Gastroesophageal sphincter (tissue), 4 donors: ENCODE results near the gene MLLT10. TPM values are rescaled to one million over a fixed set of nuclear protein-coding genes. Genes with fewer than 3 reads are reported as not detected.
"Not testable (repeated sequence)": the region's sequence is repeated elsewhere in the genome, so short reads cannot be mapped to it uniquely, and the experiment has no call there.

Experiments
- ATAC-seq: fragments of 150-250 bp; one replicate; pipeline ENCODE4 v1.9.1; 2016; ENCODE audit warnings: mild to moderate bottlenecking, moderate library complexity
- H3K27ac ChIP-seq, 4 donors: fragments of 200-600 bp; sonication (generic) in 3 of 4; 1 replicate in 3 of 4; 2 replicates in 1 of 4; pipeline ENCODE4 v1.5.1; 2016 to 2019
- H3K27me3 ChIP-seq: fragments of 200-600 bp; sonication (generic); one replicate; pipeline ENCODE4 v1.5.1; 2019
- H3K36me3 ChIP-seq, 2 donors: fragments of 200-600 bp; sonication (generic); one replicate each; pipeline ENCODE4 v1.5.1; 2019; ENCODE audit warnings: control low read depth in 1 of 2
- H3K4me1 ChIP-seq, 3 donors: fragments of 200-600 bp; sonication (generic); 1 replicate in 2 of 3; 2 replicates in 1 of 3; pipeline ENCODE4 v1.5.1; 2016 to 2019; ENCODE audit warnings: control low read depth in 2 of 3
- H3K4me3 ChIP-seq, 2 donors: fragments of 200-600 bp; sonication (generic); one replicate each; pipeline ENCODE4 v1.5.1; 2019; ENCODE audit warnings: mild to moderate bottlenecking in 1 of 2, moderate library complexity in 1 of 2
- H3K9me3 ChIP-seq, 3 donors: fragments of 200-600 bp; sonication (generic); one replicate each; pipeline ENCODE4 v1.5.1; 2017 to 2019; ENCODE audit warnings: control low read depth in 2 of 3
- CTCF ChIP-seq, 4 experiments: fragments of 200-600 bp in 2 of 4; fragments of 450-650 bp in 2 of 4; sonication (generic) in 1 of 4; IDR thresholded peaks; one replicate each; pipeline ENCODE4 v1.5.1; 2017 to 2019; ENCODE audit warnings: antibody characterized with exemption in 4 of 4, mild to moderate bottlenecking in 2 of 4, moderate library complexity in 2 of 4
- EP300 ChIP-seq: sonication (generic); formaldehyde crosslinking; IDR thresholded peaks from one replicate; pipeline ENCODE4 v1.6.1; 2017; ENCODE audit warnings: antibody characterized with exemption, mild to moderate bottlenecking
- POLR2A ChIP-seq, 2 donors: fragments of 450-650 bp; IDR thresholded peaks; one replicate each; pipeline ENCODE4 v1.6.1; 2017; ENCODE audit warnings: antibody characterized with exemption in 2 of 2, mild to moderate bottlenecking in 2 of 2, moderate library complexity in 1 of 2
- POLR2AphosphoS5 ChIP-seq: sonication (generic); formaldehyde crosslinking; IDR thresholded peaks from one replicate; pipeline ENCODE4 v1.6.1; 2017; ENCODE audit warnings: antibody characterized with exemption
- WGBS, 2 donors: methylation state at CpG; one replicate each; pipeline ENCODE4 v1.1.5; 2018; ENCODE audit warnings: low coverage in 1 of 2; 5-methylcytosine and 5-hydroxymethylcytosine counted together
- total RNA-seq, 4 donors: library from RNA; depleted of rRNA; stranded (reverse); fragments of >200 nt; gene quantifications; one replicate each; pipeline ENCODE4 v1.1.0, GENCODE V29; 2016

The MLLT10 gene
- total RNA-seq, 4 donors from 2014 or later, result 27.2 to 52.1 (median 39.0) TPM

GRCh38 chr10:21534604-21535493, 817 bp downstream of the MLLT10 start:
- H3K36me3 ChIP-seq, result peaks cover 0 to 32% of the 10 kb centered on the region in 2 donors
- peak in 1 of 4 experiments; percentile 46 for TF ChIP-seq CTCF (IDR thresholded peaks at IDR 0.05)
- no peak for TF ChIP-seq POLR2AphosphoS5
- peaks cover 3 to 61% (median 5%) of the 10 kb centered on the region in 3 donors for H3K4me1 ChIP-seq
- ATAC-seq, result peak; percentile 16
- H3K27ac ChIP-seq, result peak overlapping the region; percentile 70 to 98 (median 96)
- H3K27me3 ChIP-seq, result no peaks in the 10 kb centered on the region
- WGBS, 2 donors, result 0% methylated on average over 3 of the region's 96 CpGs; no CpG with 5 or more reads in 1 of the 2 donors
- H3K9me3 ChIP-seq, result no peaks in the 10 kb centered on the region
- H3K4me3 ChIP-seq, result peak overlapping the region; percentile 68 to 91

- Histone ChIP-seq H3K4me1 (peaks cover 3 to 58% (median 5%) of the 10 kb centered on the region in 3 donors), H3K36me3 (peaks cover 0 to 39% of the 10 kb centered on the region in 2 donors), H3K27ac (peak overlapping the region; percentile 47 to 98 (median 96)), H3K27me3 (no peaks in the 10 kb centered on the region), H3K4me3 (peak overlapping the region; percentile 68 to 91), H3K9me3 (no peaks in the 10 kb centered on the region)
- no peak for TF ChIP-seq EP300
- no peak for TF ChIP-seq POLR2A (IDR thresholded peaks at IDR 0.05)
- TF ChIP-seq POLR2AphosphoS5, result no peak
- no peak for TF ChIP-seq CTCF (IDR thresholded peaks at IDR 0.05)
- ATAC-seq, result no peak
- 27 to 38% methylated on average over 4 to 8 of the region's 9 CpGs for WGBS, 2 donors
Observed at GRCh38 chr10:21535494-21535965, 1.5 kb downstream of the MLLT10 start.

GRCh38 chr10:21535976-21536375, 1.9 kb downstream of the MLLT10 start:
- H3K27me3 ChIP-seq, ATAC-seq: not testable (repeated sequence)
- H3K4me3 ChIP-seq, result peak overlapping the region in 1 of 2 donors; percentile 91

GRCh38 chr10:21536874-21537273, 2.8 kb downstream of the MLLT10 start:
- H3K27me3 ChIP-seq, result no peaks in the 10 kb centered on the region
- H3K27ac ChIP-seq, result no peak overlapping the region
- H3K4me1 ChIP-seq, result peaks cover 3 to 45% (median 5%) of the 10 kb centered on the region in 3 donors
- no peak for ATAC-seq
- H3K36me3 ChIP-seq, result peaks cover 0 to 52% of the 10 kb centered on the region in 2 donors
- no peaks in the 10 kb centered on the region for H3K9me3 ChIP-seq
- TF ChIP-seq EP300 (no peak), CTCF (IDR thresholded peaks at IDR 0.05) (no peak), POLR2AphosphoS5 (no peak), POLR2A (IDR thresholded peaks at IDR 0.05) (no peak)
- 67 to 95% methylated on average over 2 to 3 of the region's 3 CpGs for WGBS, 2 donors
- H3K4me3 ChIP-seq, result no peak overlapping the region

More at GRCh38 chr10:21535976-21536375, 1.9 kb downstream of the MLLT10 start:
- WGBS, 2 donors, result 75 to 87% methylated on average over 3 to 7 of the region's 9 CpGs
- H3K9me3 ChIP-seq, result not testable (repeated sequence)
- Histone ChIP-seq H3K36me3 (peaks cover 0 to 43% of the 10 kb centered on the region in 2 donors), H3K27ac (peak overlapping the region in 3 of 4 donors; percentile 94 to 98 (median 97)), H3K4me1 (peaks cover 3 to 53% (median 5%) of the 10 kb centered on the region in 3 donors)

GRCh38 chr10:21540701-21541100, 6.7 kb downstream of the MLLT10 start:
- peaks cover 0 to 90% of the 10 kb centered on the region in 2 donors for H3K36me3 ChIP-seq
- H3K4me3 ChIP-seq, H3K9me3 ChIP-seq, H3K27me3 ChIP-seq, H3K27ac ChIP-seq, ATAC-seq: not testable (repeated sequence)
- WGBS, 2 donors, result 89 to 95% methylated on average over 4 of the region's 4 CpGs
- H3K4me1 ChIP-seq, result peaks cover 0 to 24% (median 5%) of the 10 kb centered on the region in 3 donors
